Myocyte (in vitro differentiated cells): ENCODE results near the gene PXK. TPM values are rescaled to one million over a fixed set of nuclear protein-coding genes. Genes with fewer than 3 reads are reported as not detected.
"Not testable (repeated sequence)": the region's sequence is repeated elsewhere in the genome, so short reads cannot be mapped to it uniquely, and the experiment has no call there.

ENCODE experiments used
- DNase-seq: peaks from one replicate; pipeline ENCODE4 v3.0.0-alpha.2; 2012; ENCODE audit warnings: low read depth
- total RNA-seq: library from RNA; depleted of rRNA; stranded (reverse); fragments of >200 nt; gene quantifications from 2 replicates; pipeline ENCODE4 v1.2.3, GENCODE V29; 2014

The PXK gene
- total RNA-seq, 1 donor from 2014 or later = 21.9 TPM

- no peak for DNase-seq
These were observed 83.5 kb downstream of the PXK start for GRCh38 chr3:58416191-58416590.

DNA sequence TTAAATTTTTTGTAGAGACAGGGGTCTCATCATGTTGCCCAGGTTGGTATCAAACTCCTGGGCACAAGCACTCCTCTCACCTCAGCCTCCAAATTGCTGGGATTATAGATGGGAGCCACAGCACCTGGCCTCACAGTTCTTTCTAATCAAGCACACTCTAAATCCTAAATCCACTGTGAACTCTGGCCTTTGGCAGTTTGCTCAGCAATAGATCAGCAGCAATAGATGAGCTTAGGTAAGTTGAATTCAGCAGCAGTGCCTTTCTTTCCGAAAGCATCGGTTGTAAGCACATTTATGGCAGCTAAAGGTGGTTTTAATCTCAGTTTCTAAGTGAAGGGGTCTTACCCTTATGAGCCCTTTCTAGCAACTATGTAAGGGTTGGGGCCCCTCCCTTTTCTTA, 84.4 kb downstream of the PXK start:
- DNase-seq = no peak

DNA sequence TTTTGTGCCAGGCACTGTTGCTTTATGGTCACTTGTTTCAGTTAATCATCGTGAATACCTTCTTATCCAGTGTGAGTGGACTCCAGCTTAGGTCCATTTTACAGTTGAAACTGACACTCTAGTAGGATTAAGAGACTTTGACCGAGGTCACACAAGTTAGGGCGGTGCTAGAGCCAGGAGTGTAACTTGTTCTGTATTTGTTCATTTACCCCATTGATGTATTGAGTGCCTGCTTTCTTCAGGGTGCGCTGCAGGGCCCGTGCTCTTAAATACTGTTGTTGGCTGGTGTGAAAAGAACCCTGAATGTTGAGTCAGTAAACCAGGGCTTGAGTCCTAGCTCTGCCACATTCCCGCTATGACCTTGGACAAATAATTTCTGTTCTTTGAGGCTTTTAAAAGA, 85.5 kb downstream of the PXK start:
- DNase-seq = no peak

GRCh38 chr3:58419780-58420507, 87.3 kb downstream of the PXK start:
- DNase-seq = peak; percentile 39

DNA sequence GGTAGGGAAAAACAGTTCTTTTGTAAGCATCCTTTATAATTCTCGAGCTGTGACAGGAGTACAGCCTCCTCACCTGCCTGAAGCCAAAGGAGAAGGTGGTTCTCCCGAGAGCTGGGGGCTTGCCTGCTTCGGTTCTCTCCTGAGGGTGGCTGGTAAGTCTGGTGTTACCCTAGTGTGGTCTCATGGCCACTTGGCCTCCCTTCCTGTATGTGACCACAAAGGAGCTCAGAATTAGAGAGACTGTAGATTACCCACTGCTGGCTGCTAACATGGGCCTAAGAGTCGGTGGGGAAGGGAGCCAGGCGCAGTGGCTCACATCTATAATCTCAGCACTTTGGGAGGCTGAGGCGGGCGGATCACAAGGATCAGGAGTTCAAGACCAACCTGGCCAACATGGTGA, 88.3 kb downstream of the PXK start:
- DNase-seq = no peak

DNA sequence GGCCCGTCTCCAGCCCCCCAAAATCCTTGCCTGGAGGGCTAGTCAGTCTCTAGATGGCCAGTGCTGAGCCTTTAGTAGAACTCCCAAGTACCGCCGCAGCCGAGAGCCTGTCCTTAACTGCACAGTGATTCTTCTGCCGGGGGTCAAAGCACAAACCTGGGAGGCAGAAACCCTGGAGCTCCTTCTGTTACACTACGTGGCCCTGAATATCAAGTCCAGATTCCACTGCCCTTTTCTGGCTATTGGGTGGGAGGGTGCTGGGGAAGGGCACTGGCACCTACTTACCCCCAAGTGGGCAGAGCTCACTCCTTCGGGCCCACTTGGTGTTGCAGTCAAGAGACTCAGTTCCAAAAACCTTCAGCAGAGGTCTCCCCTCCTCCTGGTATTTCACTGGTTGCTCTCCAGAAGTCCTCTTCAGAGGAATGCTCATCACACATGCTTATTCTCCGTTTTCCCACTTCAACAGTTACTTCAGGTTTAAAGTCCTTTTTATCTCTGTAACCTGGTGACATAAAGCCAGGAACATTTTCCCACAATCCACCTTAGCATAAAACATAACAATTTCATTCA, 90.1 kb downstream of the PXK start:
- peak; percentile 40 for DNase-seq

DNA sequence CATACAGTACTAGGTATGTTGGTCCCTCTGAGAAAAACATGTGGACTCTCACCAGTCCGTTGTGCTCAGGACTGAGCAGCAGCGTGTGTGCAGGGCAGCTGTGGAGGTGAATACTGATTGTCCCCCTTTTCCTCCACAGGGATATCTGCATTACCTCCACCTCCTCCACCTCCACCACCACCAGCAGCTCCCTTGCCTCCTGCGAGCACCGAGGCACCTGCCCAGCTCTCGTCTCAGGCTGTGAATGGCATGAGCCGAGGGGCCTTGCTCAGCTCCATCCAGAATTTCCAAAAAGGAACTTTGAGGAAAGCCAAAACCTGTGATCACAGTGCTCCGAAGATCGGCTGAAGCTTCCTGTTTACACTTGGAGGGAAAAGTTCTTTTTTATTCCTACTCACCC, 91.9 kb downstream of the PXK start:
- no peak for DNase-seq

- DNase-seq = no peak
These were observed 93.1 kb downstream of the PXK start for GRCh38 chr3:58425782-58426181.

GRCh38 chr3:58427661-58428361, 95.1 kb downstream of the PXK start:
- DNase-seq = no peak

DNA sequence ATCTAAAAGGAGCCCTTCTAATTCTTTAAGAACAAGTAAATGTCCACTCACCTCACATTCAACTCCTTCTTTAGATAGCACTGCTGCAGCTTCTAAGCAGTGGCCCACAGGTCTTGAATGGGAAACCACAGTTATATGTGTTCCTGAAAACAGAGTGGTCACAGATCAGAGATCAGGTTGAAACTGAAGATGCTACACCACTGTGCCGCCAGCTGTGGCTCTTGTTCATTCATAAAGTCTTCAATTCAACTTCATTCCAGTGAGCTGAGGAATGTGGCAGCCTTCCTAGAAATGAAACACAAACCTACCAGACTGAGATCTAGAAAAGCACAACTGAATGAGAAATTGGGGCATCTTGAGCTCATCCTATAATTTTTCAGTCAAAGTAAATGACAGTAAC, 97.0 kb downstream of the PXK start:
- no peak for DNase-seq

DNA sequence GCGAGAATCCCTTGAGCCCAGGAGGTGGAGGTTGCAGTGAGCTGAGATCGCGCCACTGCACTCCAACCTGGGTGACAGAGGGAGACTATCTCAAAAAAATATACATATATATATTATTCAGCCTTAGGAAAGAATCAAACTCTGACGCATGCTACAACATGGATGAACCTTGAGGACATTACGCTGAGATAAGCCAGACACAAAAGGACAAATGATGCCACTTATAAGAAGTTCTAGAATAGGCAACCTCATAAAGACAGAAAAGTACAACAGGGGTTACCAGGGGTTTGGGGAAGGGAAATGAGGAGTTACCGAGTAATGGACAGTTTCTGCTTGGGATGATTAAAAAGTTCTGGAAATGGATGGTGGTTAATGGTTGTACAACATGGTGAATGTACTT, 100.2 kb downstream of the PXK start:
- no peak for DNase-seq

GRCh38 chr3:58433400-58434167, 100.9 kb downstream of the PXK start, which contains the start of gene PDHB:
PDHB (minus strand) TSS chr3:58433832; CDS start chr3:58433809, 23 bp downstream.
- DNase-seq = peak; percentile 93

DNA sequence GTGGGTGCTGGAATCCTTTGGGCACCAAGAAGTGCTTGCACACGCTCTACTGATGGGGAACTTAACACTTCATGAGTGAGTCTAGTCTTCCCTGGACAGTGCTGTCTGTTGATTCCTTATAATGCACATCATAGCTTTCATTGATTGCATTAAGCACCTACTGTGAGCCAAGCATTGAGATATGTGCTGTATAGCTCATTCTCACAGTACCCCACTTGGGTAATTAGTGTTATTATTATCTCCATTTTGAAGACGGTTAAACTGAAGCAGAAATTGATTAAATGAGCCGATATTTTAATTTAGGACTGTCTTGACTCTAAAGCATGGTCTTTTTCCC, 101.4 kb downstream of the PXK start:
- DNase-seq = no peak

- no peak for DNase-seq
These were observed 101.8 kb downstream of the PXK start for GRCh38 chr3:58434511-58434910.

- peak; percentile 86 for DNase-seq
These were observed 102.3 kb downstream of the PXK start for GRCh38 chr3:58434990-58435389.

- not testable (repeated sequence) for DNase-seq
These were observed 104.6 kb downstream of the PXK start for GRCh38 chr3:58437276-58437675.

GRCh38 chr3:58440996-58441355, 108.3 kb downstream of the PXK start:
- not testable (repeated sequence) for DNase-seq

GRCh38 chr3:58441514-58442450, 109.1 kb downstream of the PXK start:
- DNase-seq = no peak

DNA sequence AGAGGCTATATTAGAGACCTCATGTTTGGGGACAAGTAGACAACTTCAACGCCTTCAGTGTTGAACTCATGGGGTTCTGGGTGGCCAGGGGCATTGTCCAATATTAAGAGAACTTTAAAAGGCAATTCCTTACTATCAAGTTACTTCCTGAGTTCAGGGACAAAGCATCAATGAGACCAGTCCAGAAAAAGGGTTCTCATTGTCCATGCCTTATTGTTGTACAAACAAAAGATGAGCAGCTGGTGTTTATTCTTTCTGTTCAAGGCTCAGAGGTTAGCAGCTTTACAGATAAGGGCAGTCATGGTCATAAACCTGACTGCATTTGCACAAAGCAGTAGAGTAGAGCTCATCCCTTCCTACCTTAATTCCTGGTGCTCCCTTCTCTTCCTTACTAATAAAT, 119.5 kb downstream of the PXK start:
- DNase-seq = no peak

- no peak for DNase-seq
These were observed 126.5 kb downstream of the PXK start for GRCh38 chr3:58459160-58459559.

DNA sequence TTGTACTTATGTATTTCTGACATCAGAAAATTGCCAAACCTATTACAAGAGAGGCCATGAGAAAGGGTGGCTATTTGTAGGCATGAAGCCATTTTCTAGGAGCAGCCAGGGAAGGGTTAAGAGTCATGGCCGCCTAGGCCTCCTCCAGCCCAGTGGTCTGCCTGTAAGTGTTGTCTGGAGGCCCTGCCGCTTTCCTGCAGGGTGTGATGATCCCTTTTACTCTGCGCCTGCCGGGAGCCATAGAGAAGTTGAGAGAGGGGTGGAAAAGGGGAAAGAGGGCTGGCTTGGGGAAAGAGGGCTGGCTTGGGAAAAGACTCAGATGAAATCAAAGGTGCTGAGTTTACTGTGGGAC, 130.1 kb downstream of the PXK start:
- no peak for DNase-seq
